Endothelial cell of umbilical vein (primary cell): ENCODE data around the gene LOXL4. TPM values are rescaled to one million over a fixed set of nuclear protein-coding genes. Genes with fewer than 3 reads are reported as not detected.

Experiments used
- BruUV-seq: library from RNA; stranded (reverse); fragments of 400-500 nt; replicated peaks from 2 replicates; lab custom pipeline; 2021; lab: Mats Ljungman, UMichigan
- CTCF ChIA-PET: fragments of 300-600, 350-600 bp; sonication (Branson Sonifier 250); formaldehyde crosslinking; loops from one replicate; lab custom pipeline; 2021; ENCODE audit warnings: antibody characterized with exemption, inconsistent platforms; lab: Charles Lee
- POLR2A ChIA-PET: fragments of 300-600, 350-600 bp; sonication (Branson Sonifier 250); formaldehyde crosslinking; loops from one replicate; lab custom pipeline; 2021; ENCODE audit warnings: antibody characterized with exemption, inconsistent platforms; lab: Charles Lee
- DNase-seq: peaks from one replicate; pipeline ENCODE4 v3.0.0-alpha.2; 2011; ENCODE audit warnings: low read depth, low spot score
- FAIRE-seq: peaks from 2 replicates; lab custom pipeline; 2011; peaks lifted over from hg19 to GRCh38; lab: Jason Lieb, UNC
- H2AFZ ChIP-seq: 2 replicates; pipeline ENCODE4 v1.6.0; 2012; ENCODE audit warnings: low read depth, low read length, control low read depth, inconsistent platforms
- H3K27ac ChIP-seq: 2 replicates; pipeline ENCODE4 v1.5.1; 2011; ENCODE audit warnings: low read depth, mild to moderate bottlenecking, control low read depth, low read length, moderate library complexity; ENCODE audit not compliant: insufficient read depth
- H3K27me3 ChIP-seq, 2 experiments: 2 replicates each; pipeline versions ENCODE4 v1.6.0 to v1.6.1; 2011; ENCODE audit warnings: low read length in 2 of 2, mixed read lengths in 1 of 2; ENCODE audit not compliant: control insufficient read depth in 2 of 2, insufficient read depth in 2 of 2
- H3K36me3 ChIP-seq, 2 experiments: 2 replicates in 1 of 2; 3 replicates in 1 of 2; pipeline ENCODE4 v1.5.1; 2011; ENCODE audit warnings: low read length in 2 of 2, mild to moderate bottlenecking in 1 of 2, moderate library complexity in 1 of 2; ENCODE audit not compliant: control insufficient read depth in 2 of 2, insufficient read depth in 2 of 2; ENCODE audit errors: extremely low read depth in 1 of 2
- H3K4me1 ChIP-seq: 3 replicates; pipeline ENCODE4 v1.5.1; 2011; ENCODE audit warnings: mild to moderate bottlenecking, low read length; ENCODE audit not compliant: control insufficient read depth, insufficient read depth; ENCODE audit errors: extremely low read depth
- H3K4me2 ChIP-seq: 2 replicates; pipeline ENCODE4 v1.6.1; 2011; ENCODE audit warnings: low read length, control low read depth, mixed read lengths; ENCODE audit not compliant: insufficient read depth
- H3K4me3 ChIP-seq, 3 experiments: fragments of 200-600 bp in 1 of 3; sonication (generic), shearing (Covaris generic) in 1 of 3; replicated peaks in 1 of 3; 2 replicates each; pipeline ENCODE4 v1.5.1; 2011 to 2016; ENCODE audit warnings: control low read depth in 3 of 3, low read length in 3 of 3, mild to moderate bottlenecking in 2 of 3, inconsistent platforms in 1 of 3, low read depth in 1 of 3, moderate library complexity in 1 of 3; ENCODE audit not compliant: insufficient read depth in 1 of 3
- H3K79me2 ChIP-seq: 2 replicates; pipeline ENCODE4 v1.6.0; 2012; ENCODE audit warnings: low read length, inconsistent platforms; ENCODE audit not compliant: control insufficient read depth, insufficient read depth
- H3K9ac ChIP-seq: replicated peaks from 2 replicates; pipeline ENCODE3; 2011; ENCODE audit warnings: low read length, control low read depth; ENCODE audit not compliant: insufficient read depth; ENCODE audit errors: extremely low read depth
- H3K9me1 ChIP-seq: replicated peaks from 3 replicates; pipeline ENCODE4 v1.6.0; 2011; ENCODE audit warnings: mild to moderate bottlenecking, low read length; ENCODE audit not compliant: control insufficient read depth, insufficient read depth; ENCODE audit errors: extremely low read depth
- H3K9me3 ChIP-seq: replicated peaks from 2 replicates; pipeline ENCODE4 v1.5.1; 2012; ENCODE audit warnings: low read length, inconsistent platforms; ENCODE audit not compliant: control insufficient read depth, insufficient read depth
- H4K20me1 ChIP-seq: replicated peaks from 2 replicates; pipeline ENCODE3; 2011; ENCODE audit warnings: mild to moderate bottlenecking, low read length; ENCODE audit not compliant: control insufficient read depth, insufficient read depth; ENCODE audit errors: extremely low read depth
- CTCF ChIP-seq, 2 donors: IDR thresholded peaks; 1 replicate in 1 of 2; 2 replicates in 1 of 2; pipeline ENCODE4 v1.5.1; 2011; ENCODE audit warnings: low read length in 2 of 2, mild to moderate bottlenecking in 2 of 2, moderate library complexity in 2 of 2, control low read depth in 1 of 2, inconsistent platforms in 1 of 2, low read depth in 1 of 2; ENCODE audit not compliant: insufficient read depth in 1 of 2; ENCODE audit errors: extremely low read depth in 1 of 2
- EZH2 ChIP-seq: IDR thresholded peaks from 2 replicates; pipeline ENCODE4 v1.6.1; 2012; ENCODE audit warnings: borderline replicate concordance, low read depth, mild to moderate bottlenecking, moderate library complexity, low read length, inconsistent platforms; ENCODE audit not compliant: severe bottlenecking
- FOS ChIP-seq: IDR thresholded peaks from 2 replicates; pipeline ENCODE4 v1.6.1; 2011; ENCODE audit warnings: mild to moderate bottlenecking, low read length, moderate library complexity, borderline replicate concordance; ENCODE audit not compliant: insufficient read depth
- GATA2 ChIP-seq: IDR thresholded peaks from 2 replicates; pipeline ENCODE4 v1.7.0; 2011; ENCODE audit warnings: low read depth, mild to moderate bottlenecking, moderate library complexity, mixed read lengths, low read length; ENCODE audit not compliant: insufficient read length, insufficient read depth
- MYC ChIP-seq: IDR thresholded peaks from one replicate; pipeline ENCODE4 v1.6.1; 2011; ENCODE audit warnings: mild to moderate bottlenecking, low read depth, low read length
- POLR2A ChIP-seq: IDR thresholded peaks from 2 replicates; pipeline ENCODE4 v1.6.1; 2012; ENCODE audit warnings: low read depth, mild to moderate bottlenecking, control low read depth, low read length
- POLR2AphosphoS5 ChIP-seq: IDR thresholded peaks from 2 replicates; pipeline ENCODE4 v1.6.1; 2012; ENCODE audit warnings: low read depth, mild to moderate bottlenecking, control low read depth, low read length, moderate library complexity; ENCODE audit not compliant: insufficient read depth
- dilution Hi-C: fragments of 300-500 bp; cut with MboI; formaldehyde crosslinking; loops from one replicate; pipeline ENCODE4 v1.15.0; 2019; ENCODE audit warnings: low sequenced_read_pairs; ENCODE audit not compliant: extremely low pct_ligation_motif_present
- intact Hi-C: fragments of 100-400 bp; cut with micrococcal nuclease; formaldehyde crosslinking; loops from one replicate; pipeline ENCODE4 v1.10.0; 2022
- polyA plus RNA-seq, 4 experiments: library from polyadenylated mRNA; depleted of rRNA in 3 of 4; stranded (reverse) in 3 of 4; unstranded in 1 of 4; fragments of >200 nt; gene quantifications; 2 replicates each; pipeline versions ENCODE4 v1.2.1 to v1.2.3, GENCODE V29; 2011 to 2012; ENCODE audit warnings: missing spikeins in 1 of 4
- total RNA-seq: library from RNA; stranded (reverse); gene quantifications from 2 replicates; pipeline ENCODE4 v1.2.3, GENCODE V29; 2021
- TF ChIP-seq, protein P1 (sequence below): IDR thresholded peaks from 2 replicates; pipeline ENCODE4 v1.6.1; 2011; ENCODE audit not compliant: insufficient read depth, insufficient read length

The LOXL4 gene
- total and polyA plus RNA-seq, 2 donors (not counting 3 experiments of a cell fraction or from before 2014, with no cell fraction given) = 1.4 to 1.9 TPM

GRCh38 chr10:98287321-98287720 lies 19.3 kb upstream of the LOXL4 start:
- ChIA-PET CTCF (interaction anchor here (0.8 to 1.4 kb wide), 3 partner anchors 9 to 117 kb away, joined by 3 read pairs; no protein-coding TSS in a partner anchor), POLR2A (no interaction called here)
- Histone ChIP-seq H3K4me1 (no peaks in the 10 kb centered on the region), H3K9ac (no peak overlapping the region), H2AFZ (no peak overlapping the region), H3K36me3 (no peaks in the 10 kb centered on the region), H3K9me1 (no peaks in the 10 kb centered on the region), H3K27ac (no peak overlapping the region), H3K9me3 (no peaks in the 10 kb centered on the region), H3K4me3 (no peak overlapping the region), H3K4me2 (no peak overlapping the region), H3K27me3 (peaks cover 10 to 22% of the 10 kb centered on the region in 2 experiments), H4K20me1 (no peaks in the 10 kb centered on the region), H3K79me2 (no peaks in the 10 kb centered on the region)
- FAIRE-seq (no peak), DNase-seq (no peak)
- dilution Hi-C loops (no loop called here), intact Hi-C loops (no loop called here)
- BruUV-seq = no TSS peak
- TF ChIP-seq POLR2A (no peak), POLR2AphosphoS5 (no peak)

DNA sequence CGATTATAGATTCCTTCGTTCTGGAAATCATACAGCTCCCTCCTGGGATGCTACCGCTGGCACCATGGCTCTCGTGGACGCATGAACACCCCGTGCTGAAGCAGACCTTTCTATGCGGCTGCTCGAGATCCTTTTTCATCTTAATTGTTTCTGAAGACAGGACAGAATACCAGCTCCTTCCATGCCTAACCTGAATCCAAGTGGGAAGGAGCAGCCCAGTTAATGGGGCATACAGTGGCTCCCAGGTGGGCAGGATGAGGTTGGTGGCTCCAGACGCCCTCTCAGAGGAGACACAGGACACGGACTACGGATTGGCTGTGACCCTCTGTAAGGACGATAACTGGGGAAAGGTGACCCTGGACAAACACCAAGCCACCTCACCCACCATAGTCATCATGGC lies 18.4 kb upstream of the LOXL4 start:
- DNase-seq (no peak), FAIRE-seq (no peak)
- H3K4me1 ChIP-seq = no peaks in the 10 kb centered on the region
- H4K20me1 ChIP-seq = no peaks in the 10 kb centered on the region
- no peak overlapping the region for H2AFZ ChIP-seq
- POLR2A ChIA-PET = no interaction called here
- no TSS peak for BruUV-seq
- intact Hi-C loops = no loop called here
- CTCF ChIA-PET = interaction anchor here (0.8 to 1.4 kb wide), 2 partner anchors 10 to 13 kb away, joined by 3 read pairs; no protein-coding TSS in a partner anchor
- TF ChIP-seq GATA2 = no peak
- TF ChIP-seq EZH2 = no peak
- no peak for TF ChIP-seq POLR2AphosphoS5
- no peak for TF ChIP-seq FOS
- TF ChIP-seq CTCF (IDR thresholded peaks at IDR 0.05; ENCODE audit: extremely low read depth in 1 of 2, insufficient read depth in 1 of 2, low read depth in 1 of 2, low read length in 2 of 2) = no peak
- TF ChIP-seq, protein P1, sequence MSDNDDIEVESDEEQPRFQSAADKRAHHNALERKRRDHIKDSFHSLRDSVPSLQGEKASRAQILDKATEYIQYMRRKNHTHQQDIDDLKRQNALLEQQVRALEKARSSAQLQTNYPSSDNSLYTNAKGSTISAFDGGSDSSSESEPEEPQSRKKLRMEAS = no peak
- TF ChIP-seq MYC = no peak
- no peak overlapping the region for H3K4me3 ChIP-seq
- no peak overlapping the region for H3K4me2 ChIP-seq
- no peaks in the 10 kb centered on the region for H3K79me2 ChIP-seq
- H3K9me3 ChIP-seq = no peaks in the 10 kb centered on the region
- no peak overlapping the region for H3K27ac ChIP-seq
- dilution Hi-C loops = no loop called here
- H3K9ac ChIP-seq = no peak overlapping the region
- H3K27me3 ChIP-seq = peaks cover 16 to 23% of the 10 kb centered on the region in 2 experiments
- no peaks in the 10 kb centered on the region for H3K9me1 ChIP-seq
- no peaks in the 10 kb centered on the region for H3K36me3 ChIP-seq
